Subcutaneous abdominal adipose tissue (tissue), 5 donors: ENCODE data around the gene TRDN.

Source experiments
- H3K27ac ChIP-seq: one replicate; pipeline ENCODE4 v1.7.0; 2013; ENCODE audit warnings: low read depth, mild to moderate bottlenecking, inconsistent platforms, low read length, moderate library complexity
- H3K27me3 ChIP-seq, 5 donors: one replicate each; pipeline ENCODE4 v1.7.0; 2013; ENCODE audit warnings: low read length in 5 of 5, inconsistent platforms in 1 of 5; ENCODE audit not compliant: control insufficient read depth in 5 of 5, insufficient read depth in 4 of 5
- H3K36me3 ChIP-seq, 5 donors: one replicate each; pipeline ENCODE4 v1.7.0; 2013; ENCODE audit warnings: low read length in 5 of 5; ENCODE audit not compliant: control insufficient read depth in 5 of 5, insufficient read depth in 5 of 5
- H3K4me1 ChIP-seq, 5 donors: one replicate each; pipeline ENCODE4 v1.7.0; 2013; ENCODE audit warnings: low read length in 5 of 5, mild to moderate bottlenecking in 3 of 5, moderate library complexity in 1 of 5; ENCODE audit not compliant: control insufficient read depth in 5 of 5, insufficient read depth in 5 of 5
- H3K4me3 ChIP-seq, 5 donors: one replicate each; pipeline ENCODE4 v1.7.0; 2013; ENCODE audit warnings: low read length in 5 of 5, low read depth in 1 of 5
- H3K9ac ChIP-seq, 5 donors: one replicate each; pipeline ENCODE4 v1.7.0; 2013; ENCODE audit warnings: low read length in 5 of 5, mild to moderate bottlenecking in 4 of 5, moderate library complexity in 3 of 5
- H3K9me3 ChIP-seq, 5 donors: one replicate each; pipeline ENCODE4 v1.7.0; 2013; ENCODE audit warnings: low read length in 5 of 5; ENCODE audit not compliant: control insufficient read depth in 5 of 5
- donor health status: healthy.
- donor health status: healthy.
- donor health status: healthy.
- donor health status: healthy.
- donor health status: healthy.

The TRDN gene

GRCh38 chr6:123439371-123439770 is 197.4 kb downstream of the TRDN start:
- no peak overlapping the region for H3K4me3 ChIP-seq
- H3K4me1 ChIP-seq: no peaks in the 10 kb centered on the region
- H3K9me3 ChIP-seq: no peaks in the 10 kb centered on the region
- H3K27me3 ChIP-seq: no peaks in the 10 kb centered on the region
- no peak overlapping the region for H3K27ac ChIP-seq
- no peaks in the 10 kb centered on the region for H3K36me3 ChIP-seq
- H3K9ac ChIP-seq: no peak overlapping the region

GRCh38 chr6:123434186-123434585 is 202.6 kb downstream of the TRDN start:
- Histone ChIP-seq H3K27ac (no peak overlapping the region), H3K9me3 (no peaks in the 10 kb centered on the region), H3K9ac (no peak overlapping the region), H3K36me3 (no peaks in the 10 kb centered on the region), H3K4me1 (peaks cover 0 to 3% (median 0%) of the 10 kb centered on the region in 5 donors), H3K4me3 (no peak overlapping the region), H3K27me3 (no peaks in the 10 kb centered on the region)

- no peak overlapping the region for H3K9ac ChIP-seq
- no peaks in the 10 kb centered on the region for H3K9me3 ChIP-seq
- no peaks in the 10 kb centered on the region for H3K27me3 ChIP-seq
- peaks cover 0 to 7% (median 0%) of the 10 kb centered on the region in 5 donors for H3K4me1 ChIP-seq
- no peak overlapping the region for H3K27ac ChIP-seq
- no peaks in the 10 kb centered on the region for H3K36me3 ChIP-seq
- no peak overlapping the region for H3K4me3 ChIP-seq
These were observed 205.8 kb downstream of the TRDN start for GRCh38 chr6:123430970-123431369.

- Histone ChIP-seq H3K4me3 (no peak overlapping the region), H3K27ac (no peak overlapping the region), H3K36me3 (no peaks in the 10 kb centered on the region), H3K9me3 (no peaks in the 10 kb centered on the region), H3K27me3 (no peaks in the 10 kb centered on the region), H3K9ac (no peak overlapping the region), H3K4me1 (peaks cover 0 to 9% (median 0%) of the 10 kb centered on the region in 5 donors)
These were observed 209.7 kb downstream of the TRDN start for GRCh38 chr6:123427008-123427407.

GRCh38 chr6:123423130-123423529 is 213.6 kb downstream of the TRDN start:
- peaks cover 0 to 9% (median 0%) of the 10 kb centered on the region in 5 donors for H3K4me1 ChIP-seq
- no peaks in the 10 kb centered on the region for H3K27me3 ChIP-seq
- no peaks in the 10 kb centered on the region for H3K9me3 ChIP-seq
- H3K27ac ChIP-seq: no peak overlapping the region
- no peak overlapping the region for H3K9ac ChIP-seq
- no peak overlapping the region for H3K4me3 ChIP-seq
- no peaks in the 10 kb centered on the region for H3K36me3 ChIP-seq

- Histone ChIP-seq H3K27ac (no peak overlapping the region), H3K4me3 (no peak overlapping the region), H3K27me3 (no peaks in the 10 kb centered on the region), H3K9ac (no peak overlapping the region), H3K9me3 (no peaks in the 10 kb centered on the region), H3K36me3 (no peaks in the 10 kb centered on the region), H3K4me1 (peaks cover 0 to 11% (median 5%) of the 10 kb centered on the region in 5 donors)
These were observed 216.2 kb downstream of the TRDN start for GRCh38 chr6:123420512-123420911.

- H3K9me3 ChIP-seq: no peaks in the 10 kb centered on the region
- H3K4me1 ChIP-seq: peaks cover 0 to 11% (median 5%) of the 10 kb centered on the region in 5 donors
- H3K4me3 ChIP-seq: no peak overlapping the region
- H3K36me3 ChIP-seq: no peaks in the 10 kb centered on the region
- H3K9ac ChIP-seq: no peak overlapping the region
- no peaks in the 10 kb centered on the region for H3K27me3 ChIP-seq
- no peak overlapping the region for H3K27ac ChIP-seq
These were observed 218.7 kb downstream of the TRDN start for GRCh38 chr6:123418071-123418470.

- Histone ChIP-seq H3K9ac (no peak overlapping the region), H3K9me3 (no peaks in the 10 kb centered on the region), H3K4me1 (peaks cover 0 to 11% (median 5%) of the 10 kb centered on the region in 5 donors), H3K27ac (no peak overlapping the region), H3K27me3 (no peaks in the 10 kb centered on the region), H3K4me3 (no peak overlapping the region), H3K36me3 (no peaks in the 10 kb centered on the region)
These were observed 219.2 kb downstream of the TRDN start for GRCh38 chr6:123417535-123417934.

- Histone ChIP-seq H3K4me3 (no peak overlapping the region), H3K36me3 (no peaks in the 10 kb centered on the region), H3K9me3 (no peaks in the 10 kb centered on the region), H3K4me1 (peaks cover 0 to 11% (median 5%) of the 10 kb centered on the region in 5 donors), H3K27me3 (no peaks in the 10 kb centered on the region), H3K9ac (no peak overlapping the region), H3K27ac (no peak overlapping the region)
These were observed 220.8 kb downstream of the TRDN start for GRCh38 chr6:123415844-123416468.

GRCh38 chr6:123404975-123405374 is 231.8 kb downstream of the TRDN start:
- no peaks in the 10 kb centered on the region for H3K4me1 ChIP-seq
- H3K27ac ChIP-seq: no peak overlapping the region
- H3K36me3 ChIP-seq: no peaks in the 10 kb centered on the region
- H3K4me3 ChIP-seq: no peak overlapping the region
- H3K27me3 ChIP-seq: no peaks in the 10 kb centered on the region
- no peaks in the 10 kb centered on the region for H3K9me3 ChIP-seq
- H3K9ac ChIP-seq: no peak overlapping the region
